ENCODE measurements around the gene TRIM44.
"Not testable (repeated sequence)": the region's sequence is repeated elsewhere in the genome, so short reads cannot be mapped to it uniquely, and the experiment has no call there.

The TRIM44 gene

DNA sequence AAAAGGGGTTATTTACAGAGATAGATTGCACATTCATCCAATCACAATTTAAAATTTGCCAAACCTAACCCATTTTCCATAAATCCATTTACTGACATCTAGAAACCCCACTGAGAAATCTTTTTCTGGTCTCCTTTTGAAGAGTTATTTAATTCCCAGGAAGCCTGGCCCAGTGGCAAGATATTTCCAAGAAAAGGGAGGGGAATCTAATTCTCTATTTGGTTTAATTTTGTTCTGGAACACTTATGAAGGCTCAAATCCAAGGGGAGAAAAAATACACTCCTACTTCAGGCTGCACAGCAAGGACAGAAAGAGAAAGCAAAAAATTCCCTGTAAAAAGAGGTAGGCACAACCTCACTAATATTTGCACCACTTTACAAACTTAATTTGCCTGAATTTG, 193.1 kb downstream of the TRIM44 start:
- DNase-seq (ENCODE audit: low spot score) = no peak

- no peak for DNase-seq (ENCODE audit: low spot score)
Measured at GRCh38 chr11:35856259-35856658, 193.7 kb downstream of the TRIM44 start.

DNA sequence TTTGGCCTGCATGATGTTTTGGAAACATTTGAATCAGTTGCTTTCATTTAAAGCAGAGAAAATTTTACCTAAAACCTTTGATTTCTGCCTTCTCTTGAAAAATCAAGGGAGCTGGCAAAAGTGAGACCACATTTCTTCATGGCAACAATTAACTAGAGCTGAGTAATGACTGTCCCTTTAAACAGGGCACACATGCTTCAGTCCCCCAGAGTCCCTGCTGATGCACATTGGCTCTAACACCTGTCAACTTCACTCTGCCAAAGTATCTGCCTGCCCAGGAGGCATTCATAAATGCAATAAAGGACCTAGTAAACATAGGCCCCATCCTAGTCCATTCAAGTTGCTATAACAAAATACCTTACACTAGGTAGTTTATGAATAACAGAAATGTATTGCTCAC, 194.2 kb downstream of the TRIM44 start:
- no peak for DNase-seq (ENCODE audit: low spot score)

DNA sequence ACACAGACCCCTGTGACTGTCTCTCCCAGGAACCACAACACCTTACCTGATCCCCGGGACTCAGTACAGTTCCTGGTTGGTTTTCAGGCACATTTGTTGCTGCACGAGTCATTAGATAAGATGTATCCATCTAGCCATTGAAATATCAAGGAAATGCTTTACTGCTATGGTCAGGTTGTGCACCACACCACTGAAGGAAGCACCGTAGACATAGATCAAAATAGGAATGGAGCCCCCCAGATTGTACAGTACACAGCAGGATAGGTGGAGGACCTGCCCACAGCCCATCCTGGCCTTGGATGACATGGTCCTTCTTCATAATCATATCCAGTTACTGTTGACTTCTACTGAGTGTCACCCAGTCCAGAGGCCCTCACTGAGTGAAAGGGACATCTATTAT, 195.3 kb downstream of the TRIM44 start:
- DNase-seq (ENCODE audit: low spot score) = no peak

- no peak for DNase-seq (ENCODE audit: low spot score)
Measured at GRCh38 chr11:35859301-35859700, 196.7 kb downstream of the TRIM44 start.

DNA sequence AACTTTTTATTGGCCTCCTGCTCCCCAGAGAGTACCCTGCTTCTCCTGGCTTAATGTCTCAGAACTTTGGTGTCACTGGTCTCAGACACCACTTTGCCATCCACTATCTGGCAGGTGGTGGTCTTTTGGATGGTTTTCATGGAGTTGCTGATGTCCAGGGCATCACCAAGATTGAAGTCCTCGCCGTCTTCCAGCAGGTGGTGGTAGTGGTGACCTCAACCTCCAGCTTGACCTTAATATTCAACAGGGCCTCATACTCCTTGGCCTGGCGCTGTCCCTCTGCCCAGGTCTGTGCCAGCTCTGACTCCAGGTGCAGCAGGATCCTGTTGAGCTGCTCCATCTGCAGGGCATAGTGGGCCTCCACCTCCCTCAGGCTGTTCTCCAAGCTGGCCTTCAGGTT, 197.6 kb downstream of the TRIM44 start:
- DNase-seq (ENCODE audit: low spot score) = not testable (repeated sequence)

DNA sequence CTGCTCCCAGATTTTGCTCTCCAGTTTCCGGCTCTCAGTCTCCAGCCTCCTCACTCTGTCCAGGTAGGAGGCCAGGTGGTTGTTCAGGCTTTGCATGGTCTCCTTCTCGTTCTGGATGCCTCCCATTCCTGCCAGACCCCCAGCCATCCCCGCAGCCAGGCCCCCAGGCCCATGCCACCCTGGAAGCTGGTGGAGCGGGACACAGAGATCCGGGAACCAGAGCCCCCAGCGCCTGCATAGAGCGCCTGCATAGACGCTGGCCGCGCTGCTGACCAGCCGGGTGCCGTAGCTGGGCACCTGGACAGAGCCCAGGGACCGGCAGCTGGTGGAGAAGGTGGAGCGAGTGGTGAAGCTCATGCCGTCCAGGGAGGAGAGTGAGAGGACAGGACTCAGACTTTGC, 198.6 kb downstream of the TRIM44 start:
- no peak for DNase-seq (ENCODE audit: low spot score)

DNA sequence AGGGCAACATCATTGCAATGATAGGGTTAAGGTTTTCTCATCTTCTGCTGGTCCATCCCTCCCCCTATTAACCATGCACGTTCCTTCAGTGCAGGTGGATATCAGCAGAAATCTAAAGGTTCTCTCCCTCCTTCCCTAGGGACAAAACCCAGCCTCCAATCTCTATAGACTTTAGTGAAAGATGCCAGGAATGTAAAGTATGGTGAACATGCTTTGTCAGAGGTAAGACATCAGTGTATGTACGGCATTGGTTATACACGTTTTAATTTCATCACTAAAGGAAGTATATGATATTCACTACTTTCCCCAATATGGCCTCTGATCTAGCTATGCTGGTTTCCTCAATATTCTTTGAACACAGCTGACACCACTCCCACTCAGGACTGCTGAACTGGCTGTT, 200.1 kb downstream of the TRIM44 start:
- no peak for DNase-seq (ENCODE audit: low spot score)

- no peak for DNase-seq (ENCODE audit: low spot score)
Measured at GRCh38 chr11:35864131-35864530, 201.6 kb downstream of the TRIM44 start.

DNA sequence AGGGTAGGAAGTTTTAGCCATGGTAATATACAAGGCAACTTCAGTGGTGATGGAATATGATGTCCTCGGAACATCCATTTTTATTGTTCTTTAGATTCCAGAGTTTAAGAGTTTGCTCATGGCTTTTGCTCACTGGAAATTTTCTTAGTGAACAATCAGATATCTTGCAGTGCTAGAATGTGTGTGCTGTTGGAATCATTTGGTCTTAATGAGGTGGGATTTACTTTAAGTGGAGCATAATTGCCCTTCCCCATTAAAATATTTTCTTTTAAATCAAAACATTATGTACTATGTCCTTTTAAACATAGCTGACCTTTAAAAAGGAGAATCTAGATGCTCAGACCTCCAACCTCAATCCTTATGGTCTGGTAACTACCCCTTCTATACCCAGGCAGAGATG, 204.0 kb downstream of the TRIM44 start:
- no peak for DNase-seq (ENCODE audit: low spot score)
